Neural progenitor cell (in vitro differentiated cells): ENCODE measurements around the gene TAF11L8. TPM values are rescaled to one million over a fixed set of nuclear protein-coding genes. Genes with fewer than 3 reads are reported as not detected.
"Not testable (repeated sequence)": the region's sequence is repeated elsewhere in the genome, so short reads cannot be mapped to it uniquely, and the experiment has no call there.

Experiments
- DNase-seq: peaks from one replicate; pipeline ENCODE4 v3.0.0-alpha.2; 2016; ENCODE audit warnings: low spot score
- H2AFZ ChIP-seq: fragments of 200-600 bp; sonication (generic); replicated peaks from 2 replicates; pipeline ENCODE4 v1.6.1; 2016; ENCODE audit warnings: antibody characterized with exemption
- H3F3A ChIP-seq: fragments of 200-600 bp; sonication (generic); 2 replicates; pipeline ENCODE4 v1.6.1; 2016; ENCODE audit warnings: antibody characterized with exemption, low read depth
- H3K27ac ChIP-seq: fragments of 200-600 bp; sonication (generic); 2 replicates; pipeline ENCODE4 v1.5.1; 2016; ENCODE audit warnings: mild to moderate bottlenecking
- H3K27me3 ChIP-seq: fragments of 200-600 bp; sonication (generic); 2 replicates; pipeline ENCODE4 v1.6.1; 2016; ENCODE audit warnings: mild to moderate bottlenecking, moderate library complexity
- H3K36me3 ChIP-seq: fragments of 200-600 bp; sonication (generic); 2 replicates; pipeline ENCODE4 v1.5.1; 2016
- H3K4me1 ChIP-seq: fragments of 200-600 bp; sonication (generic); 2 replicates; pipeline ENCODE4 v1.6.1; 2016; ENCODE audit warnings: mixed run types
- H3K4me2 ChIP-seq: fragments of 200-600 bp; sonication (generic); 2 replicates; pipeline ENCODE4 v1.6.1; 2016
- H3K4me3 ChIP-seq: fragments of 200-600 bp; sonication (generic); 2 replicates; pipeline ENCODE4 v1.5.1; 2016
- H3K79me2 ChIP-seq: fragments of 200-600 bp; sonication (generic); 2 replicates; pipeline ENCODE4 v1.6.1; 2016; ENCODE audit warnings: low read depth
- H3K9ac ChIP-seq: fragments of 200-600 bp; sonication (generic); 2 replicates; pipeline ENCODE4 v1.6.1; 2016
- H3K9me3 ChIP-seq: fragments of 200-600 bp; sonication (generic); 2 replicates; pipeline ENCODE4 v1.5.1; 2016; ENCODE audit warnings: low read depth
- H4K20me1 ChIP-seq: fragments of 200-600 bp; sonication (generic); 2 replicates; pipeline ENCODE4 v1.6.1; 2016; ENCODE audit warnings: low read depth
- H3K27ac Mint-ChIP-seq: 3 replicates; pipeline ENCODE4 v1.8.0; 2021; ENCODE audit warnings: mixed read lengths
- H3K27me3 Mint-ChIP-seq: 2 replicates; pipeline ENCODE4 v1.8.0; 2022; ENCODE audit warnings: low read depth, mild to moderate bottlenecking, inconsistent platforms, moderate library complexity, mixed read lengths; ENCODE audit not compliant: insufficient read depth
- H3K36me3 Mint-ChIP-seq: 3 replicates; pipeline ENCODE4 v1.8.0; 2021; ENCODE audit warnings: mixed read lengths
- H3K4me1 Mint-ChIP-seq: 3 replicates; pipeline ENCODE4 v1.8.0; 2021; ENCODE audit warnings: mixed read lengths
- H3K4me3 Mint-ChIP-seq: 3 replicates; pipeline ENCODE4 v1.8.0; 2021; ENCODE audit warnings: mild to moderate bottlenecking, moderate library complexity, mixed read lengths
- H3K9me3 Mint-ChIP-seq: 3 replicates; pipeline ENCODE4 v1.8.0; 2020; ENCODE audit warnings: mixed read lengths
- CTCF ChIP-seq: fragments of 200-600 bp; sonication (generic); IDR thresholded peaks from 2 replicates; pipeline ENCODE4 v1.5.1; 2017; ENCODE audit warnings: antibody characterized with exemption, mild to moderate bottlenecking
- EZH2 ChIP-seq: fragments of 200-600 bp; sonication (generic); IDR thresholded peaks from 2 replicates; pipeline ENCODE4 v1.6.1; 2017; ENCODE audit warnings: antibody characterized with exemption, mild to moderate bottlenecking, moderate library complexity
- EZH2phosphoT487 ChIP-seq: fragments of 200-600 bp; sonication (generic); IDR thresholded peaks from 2 replicates; pipeline ENCODE4 v1.6.1; 2017; ENCODE audit warnings: antibody characterized with exemption
- small RNA-seq: library from RNA; depleted of rRNA; stranded (forward); fragments of <200 nt; gene quantifications from one replicate; pipeline ENCODE3, GENCODE V24; 2015
- total RNA-seq: library from RNA; depleted of rRNA; stranded (reverse); fragments of >200 nt; gene quantifications from 2 replicates; pipeline ENCODE4 v1.2.3, GENCODE V29; 2015; ENCODE audit warnings: low replicate concordance

Gene TAF11L8
- total RNA-seq, 1 donor from 2014 or later, result not detected

GRCh38 chr5:17604951-17605350 lies 14.2 kb upstream of the TAF11L8 start:
- no peaks in the 10 kb centered on the region for H4K20me1 ChIP-seq
- Mint-ChIP-seq H3K27me3 (no peaks in the 10 kb centered on the region), H3K27ac (no peak overlapping the region), H3K4me1 (no peaks in the 10 kb centered on the region), H3K9me3 (no peaks in the 10 kb centered on the region), H3K36me3 (no peaks in the 10 kb centered on the region), H3K4me3 (no peak overlapping the region)
- no peaks in the 10 kb centered on the region for H3K27me3 ChIP-seq
- H3K9me3 ChIP-seq, result no peaks in the 10 kb centered on the region
- H2AFZ ChIP-seq, result no peak overlapping the region
- no peak overlapping the region for H3K4me3 ChIP-seq
- H3K36me3 ChIP-seq, result no peaks in the 10 kb centered on the region
- H3K9ac ChIP-seq, result no peak overlapping the region
- TF ChIP-seq EZH2, result no peak
- TF ChIP-seq CTCF, result no peak
- no peak for TF ChIP-seq EZH2phosphoT487
- H3F3A ChIP-seq, result no peaks in the 10 kb centered on the region
- H3K4me1 ChIP-seq, result no peaks in the 10 kb centered on the region
- no peak overlapping the region for H3K27ac ChIP-seq
- H3K4me2 ChIP-seq, result no peak overlapping the region
- no peak for DNase-seq
- H3K79me2 ChIP-seq, result no peaks in the 10 kb centered on the region

- not testable (repeated sequence) for H3K4me3 ChIP-seq, H3K4me1 Mint-ChIP-seq, H3K27ac ChIP-seq, H3K36me3 Mint-ChIP-seq, DNase-seq, H3K27me3 Mint-ChIP-seq, H3K27me3 ChIP-seq, H3K4me3 Mint-ChIP-seq, H3K4me2 ChIP-seq, H3K9me3 ChIP-seq, H3K9me3 Mint-ChIP-seq, H4K20me1 ChIP-seq, H2AFZ ChIP-seq, H3K36me3 ChIP-seq, H3K4me1 ChIP-seq, H3K27ac Mint-ChIP-seq, H3F3A ChIP-seq, H3K9ac ChIP-seq, H3K79me2 ChIP-seq
Observed at GRCh38 chr5:17603880-17604279, 13.1 kb upstream of the TAF11L8 start, which contains the start of gene TAF11L11. TSS of gene TAF11L11 (plus strand) at chr5:17604183.

- H4K20me1 ChIP-seq, H3K27ac Mint-ChIP-seq, DNase-seq: not testable (repeated sequence)
Observed at GRCh38 chr5:17597728-17598127, 7.0 kb upstream of the TAF11L8 start, which contains the start of gene TAF11L10. TSS of gene TAF11L10 (minus strand) at chr5:17597828.

GRCh38 chr5:17594255-17594654 lies 3.5 kb upstream of the TAF11L8 start, which contains the start of gene TAF11L9:
TSS of gene TAF11L9 (minus strand) at chr5:17594394.
- not testable (repeated sequence) for H3K4me3 ChIP-seq

More at GRCh38 chr5:17597728-17598127, 7.0 kb upstream of the TAF11L8 start, which contains the start of gene TAF11L10:
- H3K79me2 ChIP-seq, H3K9me3 ChIP-seq, H3K9ac ChIP-seq, H3K4me1 Mint-ChIP-seq, H3K4me3 ChIP-seq, H3K36me3 ChIP-seq, H3K4me1 ChIP-seq, H3K27ac ChIP-seq, H3F3A ChIP-seq, H3K4me2 ChIP-seq, H3K4me3 Mint-ChIP-seq, H2AFZ ChIP-seq, H3K9me3 Mint-ChIP-seq, H3K27me3 ChIP-seq, H3K36me3 Mint-ChIP-seq, H3K27me3 Mint-ChIP-seq: not testable (repeated sequence)

GRCh38 chr5:17585658-17586057 lies 5.1 kb downstream of the TAF11L8 start, which contains the start of gene TAF11L7:
TSS of gene TAF11L7 (minus strand) at chr5:17585758.
- H3K79me2 ChIP-seq, H3K27me3 Mint-ChIP-seq, H3K27ac ChIP-seq, H3K4me3 Mint-ChIP-seq, H3K4me1 Mint-ChIP-seq, H3K4me1 ChIP-seq, H2AFZ ChIP-seq, DNase-seq, H3K4me2 ChIP-seq, H3K4me3 ChIP-seq, H4K20me1 ChIP-seq, H3K27ac Mint-ChIP-seq, H3K9me3 ChIP-seq, H3K9me3 Mint-ChIP-seq, H3K27me3 ChIP-seq, H3K9ac ChIP-seq, H3K36me3 Mint-ChIP-seq, H3K36me3 ChIP-seq, H3F3A ChIP-seq: not testable (repeated sequence)

More at GRCh38 chr5:17594255-17594654, 3.5 kb upstream of the TAF11L8 start, which contains the start of gene TAF11L9:
- H3K4me1 ChIP-seq, H3K36me3 Mint-ChIP-seq, H4K20me1 ChIP-seq, H2AFZ ChIP-seq, H3K27me3 Mint-ChIP-seq, H3K79me2 ChIP-seq, H3K4me2 ChIP-seq, H3K36me3 ChIP-seq, H3F3A ChIP-seq, H3K9me3 ChIP-seq, H3K4me1 Mint-ChIP-seq, H3K27ac ChIP-seq, H3K27ac Mint-ChIP-seq, H3K4me3 Mint-ChIP-seq, H3K9ac ChIP-seq, DNase-seq, H3K27me3 ChIP-seq, H3K9me3 Mint-ChIP-seq: not testable (repeated sequence)

Small RNA genes lying within 50 kb of the gene (small RNA-seq; reads per million reads assigned to genes)
- gene AC233724.3, result not detected
- not detected for gene AC233724.6
- not detected for gene AC233724.7

Other genes starting within 250 kb of the TAF11L8 start
- gene TAF11L2, start 92.7 kb downstream of the TAF11L8 start, total RNA-seq, result not detected in 2 replicates
- not detected in 2 replicates for gene TAF11L3, start 72.6 kb downstream of the TAF11L8 start, total RNA-seq
- not detected in 2 replicates for gene TAF11L4, start 69.2 kb downstream of the TAF11L8 start, total RNA-seq
- not detected in 2 replicates for gene TAF11L5, start 65.7 kb downstream of the TAF11L8 start, total RNA-seq
- gene TAF11L6, start 62.3 kb downstream of the TAF11L8 start, total RNA-seq, result not detected in 2 replicates
- gene TAF11L7, start 5.2 kb downstream of the TAF11L8 start, total RNA-seq, result not detected in 2 replicates
- not detected in 2 replicates for gene TAF11L9, start 3.4 kb upstream of the TAF11L8 start, total RNA-seq
- not detected in 2 replicates for gene TAF11L10, start 6.9 kb upstream of the TAF11L8 start, total RNA-seq
- gene TAF11L11, start 13.2 kb upstream of the TAF11L8 start, total RNA-seq, result not detected in 2 replicates
- gene TAF11L12, start 19.4 kb upstream of the TAF11L8 start, total RNA-seq, result not detected in 2 replicates
- not detected in 2 replicates for gene TAF11L13, start 41.1 kb upstream of the TAF11L8 start, total RNA-seq
- gene TAF11L14, start 43.5 kb upstream of the TAF11L8 start, total RNA-seq, result not detected in 2 replicates